H1 (cell line): ENCODE measurements around the gene PRRX1. TPM values are rescaled to one million over a fixed set of nuclear protein-coding genes. Genes with fewer than 3 reads are reported as not detected.
A peak's percentile ranks its signal among the peaks of the same experiment; 100 is the strongest.

Source experiments
- CTCF ChIA-PET: fragments of 300-600 bp; sonication (Branson Sonifier 250); formaldehyde crosslinking; loops from one replicate; lab custom pipeline; 2021; ENCODE audit not compliant: partially characterized antibody; lab: Charles Lee
- POLR2A ChIA-PET: fragments of 300-600 bp; sonication (Branson Sonifier 250); formaldehyde crosslinking; loops from one replicate; lab custom pipeline; 2021; ENCODE audit warnings: inconsistent platforms; ENCODE audit not compliant: partially characterized antibody; lab: Charles Lee
- DNase-seq, 2 experiments: peaks; one replicate each; pipeline versions ENCODE4 v3.0.0 to v3.0.0-alpha.2; 2010 to 2022; ENCODE audit warnings: low spot score in 2 of 2, low read depth in 1 of 2, mixed read lengths in 1 of 2
- FAIRE-seq: peaks from 2 replicates; lab custom pipeline; 2011; peaks lifted over from hg19 to GRCh38; lab: Jason Lieb, UNC
- H2AFZ ChIP-seq: 2 replicates; pipeline ENCODE4 v1.8.1; 2012; ENCODE audit warnings: low read length, inconsistent platforms
- H2AK5ac ChIP-seq: 2 replicates; pipeline ENCODE4 v1.6.1; 2013; ENCODE audit warnings: low read depth, low read length
- H2BK120ac ChIP-seq: replicated peaks from 2 replicates; pipeline ENCODE3; 2013; ENCODE audit warnings: low read depth, low read length, inconsistent platforms
- H2BK12ac ChIP-seq: 2 replicates; pipeline ENCODE4 v1.6.1; 2013; ENCODE audit warnings: low read depth, low read length
- H2BK15ac ChIP-seq: 2 replicates; pipeline ENCODE4 v1.6.1; 2013; ENCODE audit warnings: low read length
- H2BK20ac ChIP-seq: 2 replicates; pipeline ENCODE4 v1.6.1; 2013; ENCODE audit warnings: low read length
- H2BK5ac ChIP-seq: 2 replicates; pipeline ENCODE4 v1.6.1; 2013; ENCODE audit warnings: low read depth, low read length
- H3K14ac ChIP-seq: 2 replicates; pipeline ENCODE4 v1.6.1; 2013; ENCODE audit warnings: inconsistent platforms; ENCODE audit not compliant: insufficient read length
- H3K18ac ChIP-seq: 2 replicates; pipeline ENCODE4 v1.6.1; 2013; ENCODE audit warnings: low read length; ENCODE audit errors: extremely low read depth
- H3K23ac ChIP-seq: 2 replicates; pipeline ENCODE4 v1.6.1; 2013; ENCODE audit warnings: inconsistent platforms; ENCODE audit not compliant: insufficient read length
- H3K23me2 ChIP-seq: 2 replicates; pipeline ENCODE4 v1.6.1; 2013; ENCODE audit warnings: low read depth, low read length
- H3K27ac ChIP-seq: 2 replicates; pipeline ENCODE4 v1.6.1; 2011; ENCODE audit warnings: low read depth, low read length, inconsistent platforms
- H3K27me3 ChIP-seq, 4 experiments: replicated peaks in 1 of 4; 1 replicate in 1 of 4; 2 replicates in 3 of 4; pipeline versions ENCODE4 v1.6.1 to v1.8.1; 2011 to 2013; ENCODE audit warnings: low read length in 3 of 4, mild to moderate bottlenecking in 3 of 4, inconsistent platforms in 2 of 4, mixed read lengths in 2 of 4, moderate library complexity in 1 of 4; ENCODE audit not compliant: control insufficient read depth in 3 of 4, insufficient read depth in 3 of 4; ENCODE audit errors: extremely low read depth in 1 of 4
- H3K36me3 ChIP-seq, 4 experiments: 2 replicates each; pipeline versions ENCODE4 v1.6.1 to v1.8.1; 2011 to 2013; ENCODE audit warnings: mild to moderate bottlenecking in 4 of 4, low read length in 3 of 4, moderate library complexity in 2 of 4, control low read depth in 1 of 4, inconsistent platforms in 1 of 4; ENCODE audit not compliant: insufficient read depth in 4 of 4, control insufficient read depth in 2 of 4
- H3K4ac ChIP-seq: replicated peaks from 2 replicates; pipeline ENCODE3; 2013; ENCODE audit warnings: low read length, low read depth, mixed read lengths, inconsistent platforms; ENCODE audit not compliant: insufficient read length
- H3K4me1 ChIP-seq, 4 experiments: replicated peaks in 1 of 4; 1 replicate in 1 of 4; 2 replicates in 3 of 4; pipeline versions ENCODE4 v1.6.1 to v1.8.1; 2011 to 2013; ENCODE audit warnings: low read length in 3 of 4, inconsistent platforms in 2 of 4, mixed read lengths in 1 of 4; ENCODE audit not compliant: insufficient read depth in 4 of 4, control insufficient read depth in 3 of 4
- H3K4me2 ChIP-seq, 2 experiments: 2 replicates each; pipeline versions ENCODE4 v1.6.1 to v1.8.1; 2011 to 2013; ENCODE audit warnings: low read depth in 2 of 2, low read length in 2 of 2, control low read depth in 1 of 2, inconsistent platforms in 1 of 2, mild to moderate bottlenecking in 1 of 2; ENCODE audit not compliant: insufficient read depth in 1 of 2
- H3K4me3 ChIP-seq, 4 experiments: fragments of 200-600, 300-600 bp in 1 of 4; sonication (generic), shearing (Covaris generic), sonication (Bioruptor Twin) in 1 of 4; 2 replicates each; pipeline versions ENCODE4 v1.5.1 to v1.8.1; 2011 to 2016; ENCODE audit warnings: low read length in 4 of 4, low read depth in 3 of 4, control low read depth in 2 of 4, inconsistent platforms in 2 of 4, mild to moderate bottlenecking in 2 of 4, mixed read lengths in 1 of 4, moderate library complexity in 1 of 4; ENCODE audit not compliant: insufficient read depth in 2 of 4; ENCODE audit errors: extremely low read depth in 1 of 4
- H3K56ac ChIP-seq: replicated peaks from 2 replicates; pipeline ENCODE3; 2013; ENCODE audit warnings: low read depth, mild to moderate bottlenecking, mixed read lengths, low read length, inconsistent platforms; ENCODE audit not compliant: insufficient read length
- H3K79me1 ChIP-seq: 2 replicates; pipeline ENCODE4 v1.6.1; 2013; ENCODE audit warnings: low read depth, low read length, control low read depth
- H3K79me2 ChIP-seq, 2 experiments: 2 replicates each; pipeline versions ENCODE4 v1.6.1 to v1.8.1; 2012 to 2013; ENCODE audit warnings: low read length in 2 of 2, mild to moderate bottlenecking in 2 of 2, inconsistent platforms in 1 of 2; ENCODE audit not compliant: insufficient read depth in 2 of 2, control insufficient read depth in 1 of 2
- H3K9ac ChIP-seq, 4 experiments: replicated peaks in 1 of 4; 1 replicate in 1 of 4; 2 replicates in 3 of 4; pipeline versions ENCODE4 v1.6.1 to v1.8.1; 2011 to 2013; ENCODE audit warnings: low read depth in 3 of 4, low read length in 3 of 4, control low read depth in 2 of 4, mild to moderate bottlenecking in 2 of 4, moderate library complexity in 2 of 4, inconsistent platforms in 1 of 4; ENCODE audit errors: extremely low read depth in 1 of 4
- H3K9me3 ChIP-seq, 2 experiments: 2 replicates each; pipeline versions ENCODE4 v1.6.1 to v1.8.1; 2012 to 2013; ENCODE audit warnings: mild to moderate bottlenecking in 2 of 2, moderate library complexity in 2 of 2, control low read depth in 1 of 2, inconsistent platforms in 1 of 2, low read depth in 1 of 2, low read length in 1 of 2, mixed read lengths in 1 of 2; ENCODE audit not compliant: insufficient read depth in 2 of 2
- H4K20me1 ChIP-seq, 2 experiments: replicated peaks in 1 of 2; 2 replicates each; pipeline versions ENCODE3 to v1.8.1; 2011 to 2013; ENCODE audit warnings: inconsistent platforms in 2 of 2, low read length in 2 of 2, mild to moderate bottlenecking in 1 of 2; ENCODE audit not compliant: insufficient read depth in 2 of 2, control insufficient read depth in 1 of 2
- H4K5ac ChIP-seq: 2 replicates; pipeline ENCODE4 v1.6.1; 2013; ENCODE audit warnings: low read length, low read depth, mixed read lengths, inconsistent platforms; ENCODE audit not compliant: insufficient read length
- H4K8ac ChIP-seq: 2 replicates; pipeline ENCODE4 v1.8.0; 2013; ENCODE audit warnings: mild to moderate bottlenecking, moderate library complexity, low read length, inconsistent platforms; ENCODE audit not compliant: insufficient read depth; ENCODE audit errors: extremely low read depth
- H4K91ac ChIP-seq: replicated peaks from 2 replicates; pipeline ENCODE3; 2013; ENCODE audit warnings: low read length, mixed read lengths, inconsistent platforms; ENCODE audit not compliant: insufficient read length
- BRCA1 ChIP-seq: IDR thresholded peaks from 2 replicates; pipeline ENCODE4 v1.6.1; 2012; ENCODE audit warnings: low read depth, low read length, improper control_type of control experiment
- CBX8 ChIP-seq: fragments of 300-800, 300-1000 bp; sonication (generic); IDR thresholded peaks from 2 replicates; pipeline ENCODE4 v1.7.1; 2016; ENCODE audit warnings: low read depth, low read length, borderline replicate concordance
- EZH2 ChIP-seq: fragments of 200-600 bp; sonication (generic); IDR thresholded peaks from 2 replicates; pipeline ENCODE4 v1.7.1; 2012; ENCODE audit warnings: low read depth, mild to moderate bottlenecking, moderate library complexity, low read length, inconsistent platforms; ENCODE audit not compliant: severe bottlenecking
- KDM4A ChIP-seq: IDR thresholded peaks from one replicate; pipeline ENCODE4 v1.7.1; 2012; ENCODE audit warnings: low read depth, mild to moderate bottlenecking, moderate library complexity, low read length, inconsistent platforms; ENCODE audit not compliant: severe bottlenecking
- MAFK ChIP-seq: IDR thresholded peaks from 2 replicates; pipeline ENCODE4 v1.6.1; 2012; ENCODE audit warnings: low read depth, mild to moderate bottlenecking, improper control_type of control experiment, low read length
- POU5F1 ChIP-seq: IDR thresholded peaks from 2 replicates; pipeline ENCODE4 v1.6.1; 2011; ENCODE audit warnings: low read depth, mild to moderate bottlenecking, low read length, moderate library complexity
- RNF2 ChIP-seq: fragments of 200-900, 300-1000 bp; sonication (generic); IDR thresholded peaks from 2 replicates; pipeline ENCODE4 v1.7.1; 2016; ENCODE audit warnings: borderline replicate concordance, low read depth, mild to moderate bottlenecking, antibody characterized with exemption, low read length; ENCODE audit not compliant: poor library complexity, severe bottlenecking; ENCODE audit errors: missing control alignments
- SP2 ChIP-seq: IDR thresholded peaks from 2 replicates; pipeline ENCODE4 v1.6.1; 2012; ENCODE audit warnings: mild to moderate bottlenecking, low read length, inconsistent platforms
- SUZ12 ChIP-seq: fragments of 200-600 bp; sonication (generic); IDR thresholded peaks from 2 replicates; pipeline ENCODE4 v1.6.1; 2012; ENCODE audit warnings: mild to moderate bottlenecking, inconsistent platforms, low read length, moderate library complexity, mixed read lengths
- WGBS, 2 experiments: shearing (Covaris generic) in 1 of 2; methylation state at CpG; one replicate each; pipeline versions ENCODE4 v1.1.6 to v1.1.7; 2013 to 2015; ENCODE audit warnings: low lambda C conversion rate in 2 of 2, mixed read lengths in 2 of 2, inconsistent platforms in 1 of 2, low coverage in 1 of 2, missing lambda C conversion rate in 1 of 2; ENCODE audit not compliant: insufficient replicate concordance in 2 of 2, insufficient coverage in 1 of 2, insufficient read length in 1 of 2; ENCODE audit errors: extremely low coverage in 1 of 2, missing lambda C conversion rate in 1 of 2; 5-methylcytosine and 5-hydroxymethylcytosine counted together
- long read RNA-seq, 2 experiments: library from RNA in 1 of 2; library from capped mRNA in 1 of 2; stranded (forward); transcript quantifications; one replicate each; pipeline ENCODE4 v2.0.0, GENCODE V29; 2021; ENCODE audit warnings: inconsistent platforms in 1 of 2
- polyA minus RNA-seq, 3 experiments: library from RNA; depleted of rRNA, polyadenylated mRNA; stranded (reverse); fragments of >200 nt; gene quantifications; 1 replicate in 2 of 3; 2 replicates in 1 of 3; pipeline ENCODE4 v1.2.3, GENCODE V29; 2011
- polyA plus RNA-seq, 7 experiments: library from polyadenylated mRNA; depleted of rRNA in 3 of 7; stranded (reverse) in 5 of 7; unstranded in 2 of 7; fragments of >200 nt in 5 of 7; fragments of 200-250 nt in 2 of 7; gene quantifications; 1 replicate in 5 of 7; 2 replicates in 1 of 7; 4 replicates in 1 of 7; pipeline versions ENCODE4 v1.2.1 to v1.2.3, GENCODE V29; 2011 to 2013; ENCODE audit warnings: missing spikeins in 2 of 7, mixed read lengths in 2 of 7
- total RNA-seq: library from RNA; stranded (reverse); fragmentation: NEBNext Ultra II Directional; extraction: Animal tissue kit (Norgen Biotek cat#: 25700); gene quantifications from 2 replicates; pipeline ENCODE4 v1.2.1, GENCODE V29; 2021

The PRRX1 gene
- total RNA-seq (not detected in 2 replicates), polyA plus RNA-seq (2011; rRNA removed) (not detected in 2 replicates), polyA minus RNA-seq (2011; rRNA and poly(A)+ RNA removed) (0.09 TPM in 1 of 2 replicates, not detected in the other)
- not detected for polyA plus RNA-seq (2011; cell fraction: cytosol; rRNA removed)
- 0.10 TPM for polyA plus RNA-seq (2011; cell fraction: nucleus; rRNA removed)
- polyA plus RNA-seq (2012, experiment 1 of 2), result 0.04 to 0.12 TPM (median 0.04 TPM) in 3 of 4 replicates, not detected in the other
- not detected for polyA plus RNA-seq (2012, experiment 2 of 2)
- 0.04 TPM for polyA plus RNA-seq (2013, experiment 1 of 2)
- polyA plus RNA-seq (2013, experiment 2 of 2), result 0.04 TPM
- not detected for polyA minus RNA-seq (2011; cell fraction: cytosol; rRNA and poly(A)+ RNA removed)
- 0.30 TPM for polyA minus RNA-seq (2011; cell fraction: nucleus; rRNA and poly(A)+ RNA removed)
- long read RNA-seq, experiment 1, result 0 reads
- long read RNA-seq, experiment 2, result 0 reads

DNA sequence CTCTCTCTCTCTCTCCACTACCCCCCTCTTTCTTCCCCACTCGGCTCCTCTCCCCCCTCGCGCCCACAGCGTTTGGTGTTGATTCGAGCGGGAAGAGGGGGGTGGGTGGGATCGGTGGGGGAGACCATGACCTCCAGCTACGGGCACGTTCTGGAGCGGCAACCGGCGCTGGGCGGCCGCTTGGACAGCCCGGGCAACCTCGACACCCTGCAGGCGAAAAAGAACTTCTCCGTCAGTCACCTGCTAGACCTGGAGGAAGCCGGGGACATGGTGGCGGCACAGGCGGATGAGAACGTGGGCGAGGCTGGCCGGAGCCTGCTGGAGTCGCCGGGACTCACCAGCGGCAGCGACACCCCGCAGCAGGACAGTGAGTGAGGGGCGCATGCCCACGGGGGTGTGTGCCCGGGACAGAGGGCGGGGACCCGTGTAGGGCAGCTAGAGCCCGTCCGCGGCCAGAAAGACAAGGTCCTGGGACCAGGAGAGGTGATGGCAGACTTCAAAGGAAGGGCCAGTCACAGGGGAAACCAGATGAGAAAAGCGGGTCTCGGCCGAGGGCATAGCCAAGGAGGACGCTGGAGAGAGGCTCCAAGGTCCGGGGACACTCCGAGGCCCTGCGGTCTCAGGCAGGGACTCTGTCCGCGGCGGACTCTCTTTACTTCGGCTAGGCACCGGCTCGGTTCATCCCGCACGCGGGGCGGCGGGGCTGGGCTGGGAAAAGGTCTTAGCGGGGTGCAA lies at the start of gene PRRX1:
PRRX1 (plus strand) TSS at position 39 of the 735 bp plus-strand sequence; CDS start at position 127, 88 bp downstream.
- H3K9me3 ChIP-seq, result no peaks in the 10 kb centered on the region
- peak within 1 kb of the TSS; percentile 27; the same call in 1 of the 2 replicates for H2AFZ ChIP-seq
- H3K4me1 ChIP-seq, result peaks cover 15 to 46% (median 23%) of the 10 kb centered on the region in 4 experiments
- no peaks in the 10 kb centered on the region for H3K79me1 ChIP-seq
- no peak within 1 kb of the TSS for H4K8ac ChIP-seq
- POLR2A ChIA-PET, result interaction anchor here (1.1 kb wide), 1 partner anchor 26 kb away, joined by 3 read pairs; no protein-coding TSS in a partner anchor
- CTCF ChIA-PET, result interaction anchor here (1.2 to 1.4 kb wide), 2 partner anchors 25 to 653 kb away, joined by 4 to 8 read pairs; no protein-coding TSS in a partner anchor
- no peak within 1 kb of the TSS for H2BK15ac ChIP-seq
- H3K18ac ChIP-seq, result no peak within 1 kb of the TSS; the same call in none of the 2 replicates
- H4K20me1 ChIP-seq, result peaks cover 5 to 16% of the 10 kb centered on the region in 2 experiments
- no peak within 1 kb of the TSS for H2AK5ac ChIP-seq
- H3K27ac ChIP-seq, result no peak within 1 kb of the TSS
- no peak within 1 kb of the TSS for H3K56ac ChIP-seq
- FAIRE-seq, result no peak
- peak in 1 of 2 experiments; percentile 80 for DNase-seq
- H3K4me3 ChIP-seq, result peak within 1 kb of the TSS; percentile 40 to 66 (median 56)
- no peak within 1 kb of the TSS for H3K23ac ChIP-seq
- no peak within 1 kb of the TSS for H4K91ac ChIP-seq
- H2BK120ac ChIP-seq, result no peak within 1 kb of the TSS
- H3K4ac ChIP-seq, result no peak within 1 kb of the TSS
- H3K27me3 ChIP-seq, result peaks cover 77 to 100% (median 95%) of the 10 kb centered on the region in 4 experiments
- no peak within 1 kb of the TSS for H4K5ac ChIP-seq
- no peak within 1 kb of the TSS for H3K14ac ChIP-seq
- H3K23me2 ChIP-seq, result peaks cover 18% of the 10 kb centered on the region
- peak within 1 kb of the TSS; percentile 91 to 93 for H3K4me2 ChIP-seq
- H2BK5ac ChIP-seq, result no peak within 1 kb of the TSS; the same call in 1 of the 2 replicates
- no peak within 1 kb of the TSS for H2BK20ac ChIP-seq
- no peak within 1 kb of the TSS for H3K9ac ChIP-seq
- no peaks in the 10 kb centered on the region for H3K79me2 ChIP-seq
- no peaks in the 10 kb centered on the region for H3K36me3 ChIP-seq
- H2BK12ac ChIP-seq, result peak within 1 kb of the TSS; percentile 60; the same call in 1 of the 2 replicates
- WGBS, 2 experiments, result 0% methylated on average over 30 of the region's 56 CpGs; no CpG with 5 or more reads in 1 of the 2 experiments
- TF ChIP-seq EZH2 (peak; percentile 62), MAFK (no peak), BRCA1 (no peak), SP2 (no peak), CBX8 (peak; percentile 60; the same call in 1 of the 2 replicates), SUZ12 (peak; percentile 84), KDM4A (peak; percentile 60), POU5F1 (no peak), RNF2 (peak; percentile 72)
